ENCODE data around the gene STMN3.
"Not testable (repeated sequence)": the region's sequence is repeated elsewhere in the genome, so short reads cannot be mapped to it uniquely, and the experiment has no call there.

The STMN3 gene

GRCh38 chr20:63633732-63634131 is 19.5 kb downstream of the STMN3 start:
- TF ChIP-seq, protein P1, sequence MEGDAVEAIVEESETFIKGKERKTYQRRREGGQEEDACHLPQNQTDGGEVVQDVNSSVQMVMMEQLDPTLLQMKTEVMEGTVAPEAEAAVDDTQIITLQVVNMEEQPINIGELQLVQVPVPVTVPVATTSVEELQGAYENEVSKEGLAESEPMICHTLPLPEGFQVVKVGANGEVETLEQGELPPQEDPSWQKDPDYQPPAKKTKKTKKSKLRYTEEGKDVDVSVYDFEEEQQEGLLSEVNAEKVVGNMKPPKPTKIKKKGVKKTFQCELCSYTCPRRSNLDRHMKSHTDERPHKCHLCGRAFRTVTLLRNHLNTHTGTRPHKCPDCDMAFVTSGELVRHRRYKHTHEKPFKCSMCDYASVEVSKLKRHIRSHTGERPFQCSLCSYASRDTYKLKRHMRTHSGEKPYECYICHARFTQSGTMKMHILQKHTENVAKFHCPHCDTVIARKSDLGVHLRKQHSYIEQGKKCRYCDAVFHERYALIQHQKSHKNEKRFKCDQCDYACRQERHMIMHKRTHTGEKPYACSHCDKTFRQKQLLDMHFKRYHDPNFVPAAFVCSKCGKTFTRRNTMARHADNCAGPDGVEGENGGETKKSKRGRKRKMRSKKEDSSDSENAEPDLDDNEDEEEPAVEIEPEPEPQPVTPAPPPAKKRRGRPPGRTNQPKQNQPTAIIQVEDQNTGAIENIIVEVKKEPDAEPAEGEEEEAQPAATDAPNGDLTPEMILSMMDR (IDR thresholded peaks at IDR 0.05; ENCODE audit: low read length), result no peak
- no peak for TF ChIP-seq EZH2 (IDR thresholded peaks at IDR 0.05; ENCODE audit: borderline replicate concordance, low read length)
- no peaks in the 10 kb centered on the region for H3K9me3 ChIP-seq (ENCODE audit: low read length)
- no peak overlapping the region for H2AFZ ChIP-seq (ENCODE audit: low read length)
- no peaks in the 10 kb centered on the region for H3K27me3 ChIP-seq (ENCODE audit: insufficient read depth, low read length)
- H3K9me2 ChIP-seq (ENCODE audit: low read depth, low read length), result no peaks in the 10 kb centered on the region
- peaks cover 56% of the 10 kb centered on the region for H3K4me1 ChIP-seq (ENCODE audit: insufficient read depth, low read length, severe bottlenecking)
- H3K9ac ChIP-seq (ENCODE audit: low read length), result no peak overlapping the region
- peaks cover 5% of the 10 kb centered on the region; the same call in 1 of the 2 replicates for H3F3A ChIP-seq (ENCODE audit: insufficient read depth, low read length)
- H3K36me3 ChIP-seq (ENCODE audit: insufficient read depth, low read length), result no peaks in the 10 kb centered on the region
- no peak overlapping the region for H3K4me3 ChIP-seq (ENCODE audit: low read depth, low read length, poor library complexity, severe bottlenecking)
- peak overlapping the region; percentile 98 for H3K27ac ChIP-seq (ENCODE audit: low read depth, low read length, poor library complexity, severe bottlenecking)
- no peaks in the 10 kb centered on the region for H3K79me2 ChIP-seq (ENCODE audit: insufficient read depth, low read length)
- H3K4me2 ChIP-seq (ENCODE audit: low read length), result no peak overlapping the region
- H4K20me1 ChIP-seq (ENCODE audit: insufficient read depth, low read length), result no peaks in the 10 kb centered on the region

DNA sequence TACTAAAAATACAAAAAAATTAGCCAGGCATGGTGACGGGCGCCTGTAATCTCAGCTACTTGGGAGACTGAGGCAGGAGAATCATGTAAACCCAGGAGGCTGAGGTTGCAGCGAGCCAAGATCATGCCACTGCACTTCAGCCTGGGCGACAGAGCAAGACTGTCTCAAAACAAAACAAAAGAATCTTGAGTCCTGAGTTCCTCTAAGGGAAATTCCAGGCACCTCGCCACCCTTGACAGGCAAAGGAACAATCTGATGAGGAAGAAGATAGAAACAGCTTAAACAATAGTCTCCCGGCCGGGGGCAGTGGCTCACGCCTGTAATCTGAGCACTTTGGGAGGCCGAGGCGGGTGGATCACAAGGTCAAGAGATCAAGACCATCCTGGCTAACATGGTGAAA is 21.8 kb downstream of the STMN3 start:
- not testable (repeated sequence) for H3K9me2 ChIP-seq (ENCODE audit: low read depth, low read length); H4K20me1 ChIP-seq (ENCODE audit: insufficient read depth, low read length); H3K4me3 ChIP-seq (ENCODE audit: low read depth, low read length, poor library complexity, severe bottlenecking); H3F3A ChIP-seq (ENCODE audit: insufficient read depth, low read length); H3K36me3 ChIP-seq (ENCODE audit: insufficient read depth, low read length); H3K79me2 ChIP-seq (ENCODE audit: insufficient read depth, low read length); H3K9me3 ChIP-seq (ENCODE audit: low read length); H3K9ac ChIP-seq (ENCODE audit: low read length); H3K4me2 ChIP-seq (ENCODE audit: low read length); H2AFZ ChIP-seq (ENCODE audit: low read length); H3K27me3 ChIP-seq (ENCODE audit: insufficient read depth, low read length)
- Histone ChIP-seq H3K4me1 (ENCODE audit: insufficient read depth, low read length, severe bottlenecking) (peaks cover 46% of the 10 kb centered on the region), H3K27ac (ENCODE audit: low read depth, low read length, poor library complexity, severe bottlenecking) (peak overlapping the region; percentile 75)

- not testable (repeated sequence) for H3K4me3 ChIP-seq (ENCODE audit: low read depth, low read length, poor library complexity, severe bottlenecking); H3F3A ChIP-seq (ENCODE audit: insufficient read depth, low read length); H3K79me2 ChIP-seq (ENCODE audit: insufficient read depth, low read length); H3K9ac ChIP-seq (ENCODE audit: low read length); H3K4me2 ChIP-seq (ENCODE audit: low read length); H3K27me3 ChIP-seq (ENCODE audit: insufficient read depth, low read length); H3K36me3 ChIP-seq (ENCODE audit: insufficient read depth, low read length); H3K9me3 ChIP-seq (ENCODE audit: low read length); H2AFZ ChIP-seq (ENCODE audit: low read length); H3K9me2 ChIP-seq (ENCODE audit: low read depth, low read length); H4K20me1 ChIP-seq (ENCODE audit: insufficient read depth, low read length)
- Histone ChIP-seq H3K4me1 (ENCODE audit: insufficient read depth, low read length, severe bottlenecking) (peaks cover 46% of the 10 kb centered on the region), H3K27ac (ENCODE audit: low read depth, low read length, poor library complexity, severe bottlenecking) (peak overlapping the region; percentile 75)
Measured at GRCh38 chr20:63630956-63631355, 22.3 kb downstream of the STMN3 start.

GRCh38 chr20:63628246-63628975 is 24.8 kb downstream of the STMN3 start:
- peak overlapping the region; percentile 98 for H3K4me2 ChIP-seq (ENCODE audit: low read length)
- H4K20me1 ChIP-seq (ENCODE audit: insufficient read depth, low read length), result no peaks in the 10 kb centered on the region
- no peaks in the 10 kb centered on the region for H3K36me3 ChIP-seq (ENCODE audit: insufficient read depth, low read length)
- no peaks in the 10 kb centered on the region for H3K9me2 ChIP-seq (ENCODE audit: low read depth, low read length)
- H3K27me3 ChIP-seq (ENCODE audit: insufficient read depth, low read length), result no peaks in the 10 kb centered on the region
- H2AFZ ChIP-seq (ENCODE audit: low read length), result no peak overlapping the region
- peak overlapping the region; percentile 96 for H3K4me3 ChIP-seq (ENCODE audit: low read depth, low read length, poor library complexity, severe bottlenecking)
- peak overlapping the region; percentile 99 for H3K9ac ChIP-seq (ENCODE audit: low read length)
- H3K9me3 ChIP-seq (ENCODE audit: low read length), result no peaks in the 10 kb centered on the region
- no peaks in the 10 kb centered on the region; the same call in 1 of the 2 replicates for H3F3A ChIP-seq (ENCODE audit: insufficient read depth, low read length)
- H3K79me2 ChIP-seq (ENCODE audit: insufficient read depth, low read length), result peaks cover 13% of the 10 kb centered on the region
- peaks cover 37% of the 10 kb centered on the region for H3K4me1 ChIP-seq (ENCODE audit: insufficient read depth, low read length, severe bottlenecking)
- H3K27ac ChIP-seq (ENCODE audit: low read depth, low read length, poor library complexity, severe bottlenecking), result peak overlapping the region; percentile 89
- TF ChIP-seq EZH2 (IDR thresholded peaks at IDR 0.05; ENCODE audit: borderline replicate concordance, low read length), result no peak
- TF ChIP-seq, protein P1 (IDR thresholded peaks at IDR 0.05; ENCODE audit: low read length), result no peak
